Measurements from ENCODE around the gene DNALI1.
A peak's percentile ranks its signal among the peaks of the same experiment; 100 is the strongest.
"Not testable (repeated sequence)": the region's sequence is repeated elsewhere in the genome, so short reads cannot be mapped to it uniquely, and the experiment has no call there.

DNALI1 gene

GRCh38 chr1:37556712-37557196, at the start of gene DNALI1:
Gene DNALI1, plus strand, starts transcription at chr1:37556940. Its CDS starts 55 bp downstream, at chr1:37556995.
- peak; percentile 30 for DNase-seq (ENCODE audit: low spot score)

- no peak for DNase-seq (ENCODE audit: low spot score)
These were observed 47.6 kb upstream of the DNALI1 start for GRCh38 chr1:37509181-37509580.

GRCh38 chr1:37513795-37514349, 42.9 kb upstream of the DNALI1 start:
- peak; percentile 55 for DNase-seq (ENCODE audit: low spot score)

GRCh38 chr1:37514350-37515184, 42.2 kb upstream of the DNALI1 start, which contains the start of gene MEAF6:
Gene MEAF6, minus strand, starts transcription at chr1:37514766. Its CDS starts 20 bp downstream, at chr1:37514746.
- peak; percentile 93 for DNase-seq (ENCODE audit: low spot score)

- DNase-seq (ENCODE audit: low spot score), result no peak
These were observed 41.3 kb upstream of the DNALI1 start for GRCh38 chr1:37515185-37516034.

- DNase-seq (ENCODE audit: low spot score), result no peak
These were observed 39.2 kb upstream of the DNALI1 start for GRCh38 chr1:37517569-37517968.

- DNase-seq (ENCODE audit: low spot score), result not testable (repeated sequence)
These were observed 38.5 kb upstream of the DNALI1 start for GRCh38 chr1:37518241-37518640.

GRCh38 chr1:37518929-37519328, 37.8 kb upstream of the DNALI1 start:
- not testable (repeated sequence) for DNase-seq (ENCODE audit: low spot score)

- DNase-seq (ENCODE audit: low spot score), result no peak
These were observed 37.1 kb upstream of the DNALI1 start for GRCh38 chr1:37519613-37520012.

- DNase-seq (ENCODE audit: low spot score), result not testable (repeated sequence)
These were observed 26.9 kb upstream of the DNALI1 start for GRCh38 chr1:37529888-37530287.

- not testable (repeated sequence) for DNase-seq (ENCODE audit: low spot score)
These were observed 24.2 kb upstream of the DNALI1 start for GRCh38 chr1:37532418-37533156.

GRCh38 chr1:37533317-37534093, 23.2 kb upstream of the DNALI1 start:
- no peak for DNase-seq (ENCODE audit: low spot score)

- no peak for DNase-seq (ENCODE audit: low spot score)
These were observed 19.4 kb upstream of the DNALI1 start for GRCh38 chr1:37537378-37537777.

GRCh38 chr1:37539154-37539553, 17.6 kb upstream of the DNALI1 start:
- DNase-seq (ENCODE audit: low spot score), result not testable (repeated sequence)

- no peak for DNase-seq (ENCODE audit: low spot score)
These were observed 16.5 kb upstream of the DNALI1 start for GRCh38 chr1:37540036-37540785.

GRCh38 chr1:37544530-37544929, 12.2 kb upstream of the DNALI1 start:
- DNase-seq (ENCODE audit: low spot score), result no peak

- no peak for DNase-seq (ENCODE audit: low spot score)
These were observed 11.7 kb upstream of the DNALI1 start for GRCh38 chr1:37545019-37545418.

- DNase-seq (ENCODE audit: low spot score), result no peak
These were observed 7.4 kb upstream of the DNALI1 start for GRCh38 chr1:37549341-37549740.

GRCh38 chr1:37553598-37553926, 3.2 kb upstream of the DNALI1 start:
- no peak for DNase-seq (ENCODE audit: low spot score)

All from germinal center (tissue), 1 donor.